COLO668 (cell line): Measurements from ENCODE around the gene AIMP1.

ENCODE experiments used
- DNase-seq: peaks from one replicate; lab custom pipeline; 2025; ENCODE audit not compliant: unreplicated experiment; lab: John Stamatoyannopoulos, UW

Gene AIMP1

DNA sequence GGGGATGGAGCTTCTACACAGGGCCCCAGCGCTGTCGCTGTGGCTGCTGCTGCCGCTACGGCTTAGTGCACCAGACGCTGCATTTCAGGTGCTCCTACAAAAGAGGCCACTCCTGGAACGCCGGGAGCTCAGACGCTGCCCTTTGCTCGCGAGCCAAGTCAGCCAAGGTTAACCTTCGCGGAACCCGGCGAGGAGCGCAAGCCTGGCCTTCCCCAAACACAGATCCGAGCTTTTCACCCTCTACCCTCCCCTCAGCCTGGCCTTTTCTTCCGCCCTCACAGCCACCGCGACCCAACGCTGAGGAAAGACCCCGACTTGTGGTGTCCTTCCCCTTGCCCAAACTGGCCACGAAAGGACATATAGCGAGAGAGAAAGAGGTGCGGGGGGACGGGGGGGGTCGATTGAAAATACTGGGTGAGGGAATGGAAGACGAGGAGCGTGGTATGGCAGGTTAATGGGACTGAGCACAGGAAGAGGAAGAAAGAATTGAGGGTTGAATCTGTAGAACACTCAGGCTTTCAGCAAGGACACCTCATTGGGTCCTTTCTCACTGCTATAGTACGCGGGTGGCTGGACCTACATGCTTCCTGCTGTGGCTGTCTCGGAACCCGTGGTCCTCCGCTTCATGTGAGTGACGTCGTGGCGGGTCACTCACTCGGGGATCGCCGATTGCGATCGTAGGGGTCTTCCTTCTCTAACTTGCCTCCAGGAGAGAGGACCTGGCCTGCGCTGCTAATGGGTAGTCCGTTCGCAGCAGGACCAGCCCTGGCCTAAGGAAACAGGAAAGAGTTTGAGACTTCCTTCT, at the start of gene AIMP1, which contains the start of gene TBCK:
Gene AIMP1, plus strand, starts transcription at position 583 of the 805 bp plus-strand sequence. CDS start 8,460 bp downstream, outside the sequence.
Gene TBCK, minus strand, starts transcription at position 242 of the 805 bp plus-strand sequence. CDS start 7,249 bp downstream, outside the sequence.
- peak; percentile 87 for DNase-seq

DNA sequence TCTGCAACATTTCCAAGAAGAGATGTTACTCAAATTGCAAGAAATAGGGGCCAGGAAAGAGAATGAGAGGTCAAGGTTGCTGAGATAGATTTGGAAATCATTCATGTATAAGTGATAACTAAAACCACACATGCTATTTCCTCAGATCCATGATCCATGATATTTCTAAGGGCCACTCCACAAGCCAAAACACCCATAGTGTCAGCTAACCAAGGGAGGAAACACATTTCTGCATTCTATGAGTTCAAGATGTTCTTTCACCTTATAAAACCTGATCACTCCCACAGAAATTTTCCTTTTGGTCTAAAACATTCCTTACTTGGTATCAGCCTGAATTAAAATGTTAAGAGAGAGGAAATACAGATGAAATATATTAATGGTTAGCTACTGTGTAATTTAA, 47.6 kb upstream of the AIMP1 start:
- DNase-seq = no peak

DNA sequence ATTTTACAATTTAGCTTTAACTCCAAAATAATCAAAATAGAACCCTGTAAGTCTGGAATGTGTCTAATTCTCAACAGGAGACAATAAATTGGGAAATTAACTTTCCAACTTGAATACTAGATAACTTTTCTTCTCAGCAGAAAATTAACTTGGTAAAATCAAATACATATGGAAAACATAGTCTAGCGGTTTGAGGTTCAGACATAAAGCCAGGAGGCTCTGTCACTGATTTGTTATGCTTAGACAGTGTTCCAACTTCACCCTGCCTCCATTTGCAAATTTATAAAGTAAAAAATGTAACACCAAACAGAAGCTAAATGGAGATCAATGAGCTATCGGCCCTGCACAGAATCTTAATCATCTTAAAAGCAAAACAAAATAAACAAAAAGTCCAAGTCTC, 46.6 kb upstream of the AIMP1 start:
- no peak for DNase-seq

DNA sequence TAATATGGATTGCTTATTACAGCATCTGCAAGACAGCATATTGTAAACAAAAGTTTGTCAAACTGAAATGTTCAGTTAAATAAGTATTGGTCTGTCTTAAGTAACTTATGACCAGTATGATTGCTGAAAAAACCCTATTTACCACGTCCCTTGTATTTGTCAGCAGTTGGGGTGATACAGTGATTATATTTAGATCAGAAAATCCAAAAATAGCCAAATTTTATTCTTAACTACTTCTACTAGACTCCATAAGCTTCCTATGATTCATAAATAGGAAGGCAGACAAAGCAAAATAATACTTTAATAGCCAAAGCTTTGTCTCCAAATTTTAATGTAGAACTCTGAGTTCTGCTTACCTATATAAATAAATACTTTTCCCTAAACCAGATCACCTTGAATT, 45.6 kb upstream of the AIMP1 start:
- no peak for DNase-seq

DNA sequence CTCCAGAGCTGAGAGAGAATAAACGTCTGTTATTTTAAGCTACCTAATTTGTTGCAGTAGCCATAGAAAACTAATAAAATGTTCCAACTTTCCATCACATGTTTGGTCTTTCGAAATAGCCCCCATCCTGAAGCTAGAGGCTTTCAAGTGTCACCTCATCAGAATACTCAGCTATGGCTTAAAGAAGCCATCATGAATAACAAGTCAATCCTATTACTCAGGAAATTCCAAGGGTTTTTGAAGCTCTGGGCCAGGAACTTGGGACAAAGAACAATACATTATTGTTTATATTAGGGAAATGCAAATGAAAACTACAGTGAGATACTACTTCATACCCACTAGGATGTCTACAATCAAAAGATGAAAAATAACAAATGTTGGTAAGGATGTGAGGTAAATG, 42.5 kb upstream of the AIMP1 start:
- no peak for DNase-seq

DNA sequence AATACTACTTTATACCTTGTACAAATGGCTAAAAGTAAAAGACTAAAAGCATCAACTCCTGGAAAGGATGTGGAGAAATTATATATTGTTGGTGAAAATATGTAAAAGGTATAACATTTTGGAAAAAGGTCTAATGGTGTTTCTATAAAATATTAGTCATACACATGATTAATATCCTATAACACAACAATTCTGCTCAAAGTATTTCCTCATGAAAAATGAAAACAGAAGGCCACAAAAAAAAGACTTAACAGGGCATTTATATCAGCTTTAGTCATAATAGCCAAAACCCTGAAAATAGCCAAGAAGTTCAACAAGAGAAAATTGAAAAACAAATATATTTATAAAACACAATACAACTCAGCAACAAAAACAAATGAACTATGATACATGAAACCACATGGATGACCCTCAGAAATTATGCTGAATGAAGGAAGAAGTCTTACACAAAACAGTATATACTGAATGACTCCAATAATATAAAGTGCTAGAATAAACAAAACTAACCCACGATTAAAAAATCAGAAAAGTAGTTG, 39.1 kb upstream of the AIMP1 start:
- DNase-seq = no peak

DNA sequence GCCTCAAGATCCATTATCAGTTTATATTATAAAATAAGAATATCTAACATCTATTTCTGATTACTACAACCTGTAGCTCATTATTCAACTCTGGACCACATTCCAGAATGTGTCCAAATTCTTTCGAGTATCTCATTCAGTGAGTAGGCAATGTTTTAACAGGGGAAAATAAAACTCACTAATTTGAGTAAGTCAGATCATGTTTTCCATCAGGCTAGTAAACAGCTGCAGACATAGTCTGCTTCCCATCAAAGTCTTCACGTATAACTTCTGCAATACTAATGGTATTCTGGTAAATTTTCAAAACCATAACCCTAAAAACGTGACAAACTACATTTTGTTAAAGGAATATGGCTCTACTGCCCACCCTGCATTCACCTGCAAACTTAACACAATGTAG, 32.1 kb upstream of the AIMP1 start:
- no peak for DNase-seq

DNA sequence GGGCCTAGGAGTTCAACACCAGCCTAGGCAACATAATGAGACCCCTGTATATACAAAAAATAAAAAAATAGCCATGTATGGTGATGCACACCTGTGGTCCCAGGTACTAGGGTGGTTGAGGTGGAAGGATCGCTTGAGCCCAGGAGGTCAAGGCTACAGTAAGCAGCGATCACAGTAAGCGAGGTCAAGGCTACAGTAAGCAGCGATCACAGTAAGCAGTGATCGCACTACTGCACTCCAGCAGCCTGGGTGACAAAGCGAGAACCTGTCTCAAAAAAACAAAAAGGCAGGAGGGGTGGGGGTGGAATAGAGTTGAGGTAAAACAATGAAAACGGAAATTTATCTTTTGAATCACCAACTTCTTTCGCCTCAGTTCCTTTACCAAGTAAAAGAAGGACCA, 29.7 kb upstream of the AIMP1 start:
- DNase-seq = no peak

DNA sequence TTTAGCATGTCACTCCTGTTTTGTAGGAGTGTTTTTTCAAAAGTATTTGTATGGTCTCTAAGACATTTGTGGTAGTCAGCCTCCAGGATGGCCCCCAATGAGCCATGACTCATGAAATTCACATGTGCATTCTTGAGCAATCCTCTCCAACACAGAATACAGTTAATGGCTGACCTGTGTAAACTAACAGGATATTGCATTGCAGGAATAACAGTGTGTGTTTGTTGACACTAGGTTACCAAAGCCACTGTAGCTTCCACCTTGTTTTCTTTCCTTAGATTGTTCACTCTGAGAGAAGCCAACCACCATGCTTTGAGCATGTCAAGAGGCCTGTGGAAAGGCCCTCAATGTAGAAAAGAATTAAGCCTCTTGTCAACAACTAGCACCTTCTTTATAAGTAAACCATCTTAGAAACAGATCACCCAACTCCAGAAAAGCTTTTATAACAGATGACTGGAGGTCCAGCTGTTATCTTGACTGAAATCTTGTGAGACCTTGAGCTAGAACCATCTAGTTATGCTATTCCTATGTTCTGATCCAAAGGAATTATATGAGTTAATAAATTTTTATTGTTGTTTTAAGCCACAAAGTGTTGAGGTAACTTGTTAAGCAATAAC, 28.9 kb upstream of the AIMP1 start:
- peak; percentile 22 for DNase-seq

DNA sequence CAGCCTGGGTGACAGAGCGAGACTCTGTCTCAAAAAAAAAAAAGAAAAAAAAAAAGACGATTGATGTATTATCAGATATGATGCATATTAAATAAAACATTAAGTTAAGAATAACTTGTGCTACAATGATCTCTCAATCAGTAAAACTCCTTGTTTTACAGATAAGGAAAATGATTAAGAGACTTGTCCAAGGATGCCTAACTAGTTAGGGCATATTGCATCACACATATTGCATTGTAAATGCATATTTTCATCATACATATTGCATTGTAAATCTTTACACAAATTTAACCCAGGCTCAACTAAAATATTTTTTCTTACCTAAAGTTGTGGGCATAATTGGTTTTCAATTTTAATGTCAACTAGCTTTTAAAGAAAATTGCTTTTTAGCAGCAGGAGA, 26.6 kb upstream of the AIMP1 start:
- no peak for DNase-seq

DNA sequence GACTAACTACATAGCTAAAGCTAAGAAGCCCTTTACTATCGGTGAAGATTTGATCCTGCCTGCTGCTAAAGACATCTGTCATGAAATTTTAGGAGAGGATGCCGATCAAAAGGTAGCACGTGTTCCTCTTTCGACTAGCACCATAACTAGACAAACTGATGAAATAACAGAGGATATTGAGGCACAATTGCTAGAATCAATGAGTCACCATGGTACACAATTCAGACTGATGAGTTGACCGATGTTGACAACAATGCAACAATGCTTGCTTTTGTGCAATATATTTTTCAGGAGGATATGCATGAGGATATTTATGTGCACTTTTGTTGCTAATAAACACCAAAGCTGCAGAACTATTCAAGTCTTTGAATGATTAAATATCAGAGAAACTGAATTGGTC, 24.7 kb upstream of the AIMP1 start:
- no peak for DNase-seq

DNA sequence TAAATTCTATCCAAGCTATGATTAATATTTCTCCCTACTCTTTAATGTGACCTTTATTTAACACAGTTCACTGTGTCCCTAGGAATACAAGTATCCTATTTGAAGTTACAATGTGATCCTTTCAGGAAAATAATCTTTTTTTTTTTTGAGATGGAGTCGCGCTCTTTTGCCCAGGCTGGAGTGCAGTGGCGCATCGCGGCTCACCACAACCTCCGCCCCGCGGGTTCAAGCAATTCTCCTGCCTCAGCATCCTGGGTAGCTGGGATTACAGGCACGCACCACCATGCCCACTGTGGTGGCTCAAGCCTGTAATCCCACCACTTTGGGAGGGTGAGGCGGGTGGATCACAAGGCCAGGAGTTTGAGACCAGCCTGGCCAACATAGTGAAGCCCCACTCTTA, 22.3 kb upstream of the AIMP1 start:
- no peak for DNase-seq

DNA sequence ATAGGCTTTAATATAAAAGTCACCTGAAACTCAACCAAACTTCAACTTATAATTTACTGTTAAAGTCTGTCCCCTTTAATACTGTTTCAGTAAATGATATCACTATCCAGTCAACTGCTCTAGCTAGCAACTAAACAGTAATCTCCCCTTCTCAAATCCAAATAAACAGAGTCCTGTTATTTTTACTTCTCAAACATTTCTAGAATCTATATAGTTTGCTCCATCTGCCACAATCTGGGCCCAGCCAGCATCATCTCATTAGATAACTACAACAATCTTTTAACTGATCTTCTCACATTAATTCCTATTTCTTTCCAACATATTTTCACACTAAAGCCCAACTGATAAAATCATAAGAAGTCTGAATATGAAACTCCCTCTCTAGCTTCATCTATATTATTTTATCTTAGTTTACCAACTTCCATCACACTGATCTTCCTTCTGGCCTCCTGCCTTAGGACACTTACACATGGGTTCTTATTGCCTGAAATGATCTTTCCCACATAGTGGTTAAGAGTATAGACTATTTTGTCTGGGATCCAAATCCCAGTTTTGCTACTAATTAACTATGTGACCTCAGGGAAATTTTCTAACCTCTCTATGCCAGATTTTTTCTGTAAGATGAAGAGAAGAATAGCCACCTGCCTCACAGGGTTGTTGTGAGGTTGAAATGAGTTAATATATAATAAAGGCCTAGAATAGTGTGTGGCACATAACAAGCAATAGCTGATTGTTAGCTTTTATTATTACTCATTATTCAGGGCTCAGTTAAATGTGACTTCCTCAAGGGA, 18.9 kb upstream of the AIMP1 start:
- DNase-seq = no peak

DNA sequence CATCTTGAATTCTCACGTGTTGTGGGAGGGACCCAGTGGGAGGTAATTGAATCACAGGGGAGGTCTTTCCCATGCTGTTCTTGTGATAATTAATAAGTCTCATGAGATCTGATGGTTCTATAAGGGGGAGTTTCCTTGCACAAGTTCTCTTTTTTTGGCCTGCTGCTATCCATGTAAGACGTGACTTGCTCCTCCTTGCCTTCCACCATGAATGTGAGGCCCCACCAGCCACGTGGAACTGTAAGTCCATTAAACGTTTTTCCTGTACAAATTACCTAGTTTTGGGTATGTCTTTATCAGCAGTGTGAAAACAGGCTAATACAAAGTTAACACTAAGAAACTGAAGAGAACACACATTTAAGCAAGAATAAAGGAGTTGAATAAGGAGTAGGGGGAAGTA, 16.4 kb upstream of the AIMP1 start:
- no peak for DNase-seq

DNA sequence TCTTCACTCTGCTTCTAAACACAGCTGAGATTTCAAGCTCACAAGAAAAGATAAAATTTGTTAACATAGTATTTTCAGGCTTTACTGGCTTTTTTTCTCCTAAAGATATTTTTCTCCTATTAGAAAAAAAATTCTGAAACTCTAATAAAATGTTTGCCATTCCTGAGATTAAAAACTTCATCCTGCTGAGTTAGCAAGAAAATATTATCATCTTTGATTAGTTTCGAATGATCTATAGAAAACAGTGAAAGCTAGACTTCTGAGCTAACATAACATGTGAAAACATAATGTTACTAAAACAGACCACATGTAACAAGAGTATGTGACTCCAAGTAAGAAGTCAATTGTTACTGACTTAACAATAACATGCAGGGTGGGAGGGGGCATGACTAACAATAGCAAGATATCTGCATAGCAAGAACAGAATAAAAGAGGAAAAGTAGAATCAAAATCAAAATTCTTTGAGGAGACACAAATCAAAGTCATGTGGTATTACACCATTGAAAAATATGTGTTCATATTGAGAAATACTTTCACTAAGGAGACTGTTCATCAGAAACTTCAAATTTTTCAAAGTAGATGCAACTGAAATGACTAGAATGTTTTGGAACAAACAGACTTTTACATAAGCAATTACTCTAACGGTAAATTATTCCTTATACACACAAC, 14.8 kb upstream of the AIMP1 start:
- DNase-seq = no peak

DNA sequence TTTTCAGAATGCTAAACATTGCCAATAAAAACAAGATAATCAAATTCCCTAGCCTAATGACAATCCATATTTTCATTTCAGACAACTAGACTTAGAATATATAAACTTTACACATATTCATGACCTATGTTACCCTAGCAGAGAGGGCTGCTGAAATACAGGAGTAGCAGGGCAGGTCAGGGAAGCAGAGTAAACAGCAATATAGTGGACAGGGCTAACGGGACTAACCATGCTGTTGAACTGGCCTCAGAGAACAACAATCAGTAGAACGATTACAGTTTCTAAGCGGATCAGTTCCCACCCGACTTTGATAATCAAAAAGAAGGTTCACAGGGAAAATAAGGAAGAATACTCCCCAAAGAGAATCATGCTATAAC, 14.3 kb upstream of the AIMP1 start:
- DNase-seq = no peak

DNA sequence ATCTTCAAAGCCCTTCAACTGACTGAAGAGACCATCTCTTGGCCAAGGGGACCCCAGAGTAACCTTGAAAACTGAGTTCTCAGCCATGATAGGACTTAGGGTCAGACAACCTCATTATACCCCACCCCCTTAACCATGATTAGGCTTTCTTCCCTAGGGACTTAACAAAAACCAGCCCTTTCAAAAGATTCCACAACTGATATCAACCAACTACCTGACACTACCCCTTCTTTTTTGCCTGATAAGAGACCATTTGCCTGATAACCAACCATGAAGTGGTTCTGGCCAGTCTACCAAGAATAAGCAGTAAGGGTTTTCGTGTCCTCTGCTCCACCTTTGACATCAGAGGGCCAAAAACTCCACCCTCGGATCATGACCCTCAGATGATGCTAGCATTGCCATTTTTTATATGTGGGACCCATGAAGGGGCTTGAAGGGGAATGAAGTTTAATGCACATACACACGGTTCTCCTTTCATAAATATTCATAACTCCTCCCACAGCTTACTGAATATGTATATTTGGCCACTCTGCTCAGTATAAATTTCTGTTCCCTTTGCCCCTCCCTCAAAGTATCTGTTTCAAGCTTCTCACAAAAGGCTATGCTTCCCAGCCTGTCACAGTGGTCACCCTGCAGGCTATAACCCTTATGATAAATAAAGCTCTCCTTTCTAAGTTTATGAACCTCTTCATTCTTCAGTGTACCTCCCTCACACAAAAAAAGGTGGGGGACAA, 12.6 kb upstream of the AIMP1 start:
- DNase-seq = no peak

DNA sequence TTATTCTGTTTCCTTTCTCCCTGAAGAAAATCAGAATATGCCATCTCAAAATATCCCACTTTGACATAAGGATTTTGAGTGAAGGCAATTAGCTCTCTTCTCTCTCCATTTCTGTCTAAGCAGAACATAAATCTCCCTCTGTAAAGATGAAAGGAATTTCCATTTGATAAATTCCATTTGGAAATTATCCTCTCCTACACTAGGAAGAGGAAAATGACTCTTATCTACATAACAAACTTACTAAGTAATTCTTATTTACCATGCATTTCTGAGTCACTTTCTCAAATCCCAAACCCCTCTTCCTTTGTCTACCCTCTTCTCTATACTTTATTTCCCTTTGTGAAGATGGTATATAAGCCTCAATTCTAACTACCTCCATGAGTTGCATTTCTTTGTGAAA, 11.7 kb upstream of the AIMP1 start:
- no peak for DNase-seq

DNA sequence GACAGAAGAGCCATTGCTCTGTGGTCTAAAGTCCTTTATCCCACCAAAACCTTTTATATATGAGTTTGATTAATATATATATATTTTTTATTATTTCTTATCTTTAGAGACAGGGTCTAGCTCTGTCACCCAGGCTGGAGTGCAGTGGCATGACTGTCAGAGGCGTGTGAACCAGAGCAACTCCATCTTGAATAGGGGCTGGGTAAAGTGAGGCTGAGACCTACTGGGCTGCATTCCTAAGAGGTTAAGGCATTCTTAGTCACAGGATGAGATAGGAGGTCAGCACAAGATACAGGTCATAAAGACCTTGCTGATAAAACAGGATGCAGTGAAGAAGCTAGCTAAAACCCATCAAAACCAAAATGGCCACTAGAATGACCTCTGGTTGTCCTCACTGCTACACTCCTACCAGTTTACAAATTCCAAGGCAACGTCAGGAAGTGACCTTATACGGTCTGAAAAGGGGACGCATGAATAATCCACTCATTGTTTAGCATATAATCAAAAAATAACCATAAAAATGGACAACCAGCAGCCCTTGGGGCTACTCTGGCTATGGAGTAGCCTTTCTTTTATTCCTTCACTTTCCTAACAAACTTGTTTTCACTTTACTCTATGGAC, 10.8 kb upstream of the AIMP1 start:
- DNase-seq = no peak

DNA sequence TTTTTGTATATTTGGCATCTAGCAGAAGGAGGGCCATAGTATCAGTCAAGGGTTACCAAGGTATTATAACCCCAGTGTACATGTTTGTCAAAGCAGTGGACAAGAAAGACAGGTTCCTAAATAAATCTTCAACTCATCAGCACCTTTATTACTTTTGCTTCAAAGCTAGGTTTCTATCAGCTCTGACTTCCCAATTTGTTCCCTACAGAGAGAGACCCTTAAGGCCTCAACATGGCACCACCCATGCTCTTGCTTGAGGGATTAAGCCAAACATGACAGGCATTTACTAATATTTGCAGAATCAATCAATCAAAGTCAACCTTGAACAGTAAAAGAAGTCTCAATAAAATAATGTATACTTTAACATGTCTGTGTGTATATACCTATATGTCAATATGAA, 9.8 kb upstream of the AIMP1 start:
- DNase-seq = no peak
